Right renal pelvis (tissue), 4 donors: ENCODE data around the gene ISLR2. TPM values are rescaled to one million over a fixed set of nuclear protein-coding genes. Genes with fewer than 3 reads are reported as not detected.
A peak's percentile ranks its signal among the peaks of the same experiment; 100 is the strongest.
"Not testable (repeated sequence)": the region's sequence is repeated elsewhere in the genome, so short reads cannot be mapped to it uniquely, and the experiment has no call there.

Experiments used
- DNase-seq, 4 donors: peaks; one replicate each; pipeline ENCODE4 v3.0.0-alpha.2; 2013; ENCODE audit warnings: low read depth in 4 of 4, low spot score in 3 of 4, missing footprints in 1 of 4
- polyA plus RNA-seq, 4 donors: library from polyadenylated mRNA; unstranded; fragments of 120-200 nt; gene quantifications; one replicate each; pipeline ENCODE4 v1.2.1, GENCODE V29; 2013; ENCODE audit not compliant: insufficient read length in 4 of 4

ISLR2 gene, protein sequence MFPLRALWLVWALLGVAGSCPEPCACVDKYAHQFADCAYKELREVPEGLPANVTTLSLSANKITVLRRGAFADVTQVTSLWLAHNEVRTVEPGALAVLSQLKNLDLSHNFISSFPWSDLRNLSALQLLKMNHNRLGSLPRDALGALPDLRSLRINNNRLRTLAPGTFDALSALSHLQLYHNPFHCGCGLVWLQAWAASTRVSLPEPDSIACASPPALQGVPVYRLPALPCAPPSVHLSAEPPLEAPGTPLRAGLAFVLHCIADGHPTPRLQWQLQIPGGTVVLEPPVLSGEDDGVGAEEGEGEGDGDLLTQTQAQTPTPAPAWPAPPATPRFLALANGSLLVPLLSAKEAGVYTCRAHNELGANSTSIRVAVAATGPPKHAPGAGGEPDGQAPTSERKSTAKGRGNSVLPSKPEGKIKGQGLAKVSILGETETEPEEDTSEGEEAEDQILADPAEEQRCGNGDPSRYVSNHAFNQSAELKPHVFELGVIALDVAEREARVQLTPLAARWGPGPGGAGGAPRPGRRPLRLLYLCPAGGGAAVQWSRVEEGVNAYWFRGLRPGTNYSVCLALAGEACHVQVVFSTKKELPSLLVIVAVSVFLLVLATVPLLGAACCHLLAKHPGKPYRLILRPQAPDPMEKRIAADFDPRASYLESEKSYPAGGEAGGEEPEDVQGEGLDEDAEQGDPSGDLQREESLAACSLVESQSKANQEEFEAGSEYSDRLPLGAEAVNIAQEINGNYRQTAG
- polyA plus RNA-seq: 1 to 10 TPM in 1 of 4 donors, under 1 TPM in 3; 0.57 to 1.5 (median 0.72) TPM

DNA sequence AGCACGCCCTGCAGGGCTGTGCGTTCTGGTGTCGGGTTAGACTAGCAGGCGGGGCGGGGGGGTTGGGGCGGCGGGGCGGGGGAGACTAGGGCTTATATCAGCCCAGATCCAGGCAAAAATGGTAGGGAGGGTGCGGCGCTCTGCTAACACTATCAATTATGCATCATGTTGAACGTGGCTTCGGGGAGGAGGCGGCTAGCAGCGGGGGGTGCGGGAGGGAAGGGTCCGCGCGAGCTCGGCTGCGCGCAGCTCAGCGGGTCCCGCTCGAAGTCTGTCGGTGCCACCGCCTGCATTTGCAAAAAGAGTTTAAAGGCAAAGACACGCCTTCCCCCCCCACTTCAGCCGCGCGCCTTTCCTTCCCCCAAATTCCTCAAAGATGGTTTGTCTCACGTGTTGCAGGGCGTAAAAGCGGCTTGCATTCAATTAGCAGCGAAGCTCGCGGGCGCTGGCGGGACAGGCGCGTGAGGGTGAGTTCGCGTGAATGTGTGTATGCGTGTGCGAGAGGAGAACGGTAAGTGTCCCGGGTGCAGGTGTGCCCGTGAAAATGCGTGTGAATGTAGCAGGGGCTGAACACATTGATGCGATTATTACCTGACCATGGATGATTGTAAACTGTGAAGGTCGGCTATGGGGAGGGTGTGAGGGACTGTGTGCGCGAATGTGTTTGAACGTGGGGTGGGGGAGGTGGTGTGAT is at the start of gene ISLR2:
ISLR2 (plus strand) TSS at position 432 of the 694 bp plus-strand sequence. CDS start 2,169 bp downstream, outside the sequence.
- DNase-seq: no peak

DNA sequence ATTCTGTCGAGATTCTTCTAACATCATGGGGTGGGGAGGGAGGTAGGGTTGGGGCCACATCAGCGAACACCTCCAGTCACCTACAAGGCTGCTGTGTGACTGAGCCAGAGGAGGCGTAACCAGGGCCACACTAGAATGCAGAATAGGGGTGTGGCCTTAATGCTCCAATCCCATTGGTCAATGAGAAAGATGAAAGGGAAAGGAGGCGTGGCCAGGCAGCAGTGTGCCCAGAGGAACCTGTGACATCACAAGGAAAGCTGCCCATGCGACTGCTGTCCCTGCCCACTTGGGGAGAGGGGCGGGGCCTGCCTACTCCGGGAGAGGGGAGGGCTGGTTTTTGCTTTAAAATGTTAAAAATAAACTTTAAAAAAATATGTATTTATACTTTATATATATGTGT is 47.9 kb upstream of the ISLR2 start, which contains the start of gene GOLGA6A:
GOLGA6A (minus strand) TSS at position 101 of the 400 bp plus-strand sequence; CDS start at position 60, 41 bp downstream.
- not testable (repeated sequence) for DNase-seq

DNA sequence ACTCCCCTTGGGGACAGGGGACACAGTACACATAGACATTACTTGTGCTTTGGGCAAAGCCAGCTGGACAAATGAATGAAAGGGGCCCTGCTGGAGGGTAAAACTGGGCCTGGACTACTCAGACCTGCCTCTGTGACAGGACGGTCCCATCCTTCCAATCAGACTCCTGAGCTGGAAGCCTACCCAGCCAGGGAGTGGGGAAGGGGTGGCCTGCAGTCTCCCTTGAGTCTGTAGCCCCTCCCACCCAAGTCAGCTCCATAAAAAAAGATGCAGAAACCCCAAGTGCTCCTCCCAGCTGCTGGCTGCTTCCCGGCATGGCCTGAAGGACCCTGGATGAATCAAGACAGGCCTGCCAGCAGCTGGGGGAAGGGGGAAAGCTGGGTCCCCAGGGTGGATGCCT is 35.8 kb upstream of the ISLR2 start:
- not testable (repeated sequence) for DNase-seq

DNA sequence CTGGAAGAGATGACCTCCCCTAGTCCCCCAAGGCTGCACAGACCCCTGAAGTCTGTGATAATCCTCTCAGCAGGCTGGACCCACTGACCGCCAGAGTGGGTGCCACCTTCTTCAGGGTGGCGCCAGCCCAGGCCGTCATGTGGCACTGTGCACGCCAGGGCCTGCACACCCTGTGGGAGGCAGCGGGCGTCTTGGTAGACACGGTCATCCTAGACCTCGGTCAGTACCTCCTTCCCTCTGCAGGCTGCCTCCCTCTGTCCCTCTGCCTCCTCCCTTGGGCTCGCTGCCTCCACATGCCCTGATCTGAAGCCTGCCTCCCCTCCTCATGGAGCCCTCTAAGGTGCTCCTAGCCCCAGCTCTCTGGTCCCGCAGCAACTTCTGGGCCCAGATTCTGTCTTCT is 34.8 kb upstream of the ISLR2 start:
- DNase-seq: not testable (repeated sequence)

DNA sequence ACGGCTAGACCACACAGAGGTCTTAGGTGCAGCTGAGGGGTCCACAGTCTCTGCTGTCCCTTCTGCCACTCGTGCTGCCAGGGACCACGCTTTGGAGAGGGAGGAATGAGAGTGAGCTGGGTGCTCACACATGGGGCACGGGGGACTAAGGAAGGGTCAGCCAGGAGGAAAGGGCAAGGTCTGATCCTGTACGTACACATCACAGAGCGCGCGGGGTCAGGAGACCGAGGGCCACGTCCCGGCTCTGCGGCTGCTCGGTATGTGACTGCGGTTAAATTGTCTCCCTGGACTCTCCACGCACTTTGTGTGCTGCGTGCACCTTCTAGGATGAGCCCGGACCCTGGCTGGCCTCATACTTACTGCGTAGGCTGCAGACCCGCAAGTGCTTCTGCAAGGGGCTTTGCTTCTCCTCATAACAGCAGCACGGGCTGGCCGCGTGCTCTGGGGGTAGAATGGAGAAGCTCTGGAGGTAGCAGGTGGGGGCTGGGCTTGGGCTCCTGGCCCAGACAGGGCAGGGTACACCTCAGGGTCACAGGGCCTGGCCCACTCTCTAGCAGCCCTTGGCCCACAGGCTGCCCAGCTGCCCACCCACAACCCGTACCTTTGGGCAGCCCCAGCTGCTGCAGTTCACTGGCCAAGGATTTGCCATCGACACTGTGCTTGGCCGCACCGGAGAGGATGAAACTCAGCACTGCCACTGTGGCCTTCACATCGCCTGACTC is 33.5 kb upstream of the ISLR2 start:
- not testable (repeated sequence) for DNase-seq

DNA sequence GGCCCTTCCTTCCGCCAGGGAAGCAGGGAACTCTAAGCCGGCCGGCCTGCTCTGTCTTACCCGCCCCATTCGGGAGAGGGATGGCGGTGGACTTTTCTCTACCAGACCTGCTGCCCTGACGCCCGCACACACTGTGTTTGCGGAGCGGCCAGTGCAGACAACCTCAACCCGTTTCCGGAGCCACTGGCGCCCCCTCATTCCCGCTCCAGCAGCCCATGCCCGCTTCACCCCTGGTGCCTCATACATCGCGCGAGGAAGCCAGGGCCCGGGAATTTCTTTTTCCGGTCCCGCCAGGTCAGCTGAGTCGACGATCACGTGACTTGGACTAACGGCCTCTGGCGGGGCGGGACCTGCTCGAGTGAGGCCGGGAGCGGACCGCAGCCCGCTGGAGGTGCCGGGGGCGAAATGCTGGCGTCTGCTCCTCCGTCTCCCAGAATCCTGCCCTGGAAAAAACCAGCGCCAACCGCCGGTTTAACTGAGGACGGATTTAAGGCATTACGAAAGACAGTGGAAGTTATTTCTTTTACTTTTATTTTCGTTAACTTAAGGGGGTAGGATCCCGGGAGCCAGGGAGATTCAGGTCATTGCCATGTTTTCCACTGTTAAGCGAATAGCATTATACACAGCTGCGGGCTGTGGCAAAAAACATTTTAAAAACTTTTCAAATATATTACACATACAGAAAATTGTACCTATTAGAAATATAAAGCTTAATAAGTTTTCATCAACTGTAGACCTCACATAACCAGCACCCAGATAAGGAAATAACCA is 30.2 kb upstream of the ISLR2 start:
- peak; percentile 70 to 81 (median 74) for DNase-seq

DNA sequence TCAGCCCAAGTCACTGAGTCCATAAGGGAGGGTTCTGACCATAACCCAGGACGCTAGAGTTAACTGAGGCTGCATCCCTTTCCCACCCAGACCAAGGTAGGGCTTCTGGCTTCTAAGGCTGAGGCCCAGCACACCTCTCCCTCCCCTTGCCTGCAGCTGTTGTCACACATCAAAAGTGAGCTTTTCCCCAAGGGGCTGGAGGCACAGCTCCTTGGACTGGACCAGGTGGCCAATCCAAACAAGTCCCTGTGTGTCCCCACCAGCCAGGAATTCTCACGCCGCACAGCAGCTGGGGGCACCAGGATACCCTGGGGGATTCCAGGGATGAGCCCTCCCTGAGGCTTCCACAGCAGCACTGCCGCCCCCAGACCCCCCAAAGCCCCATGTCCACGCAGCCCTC is 22.3 kb upstream of the ISLR2 start:
- no peak for DNase-seq

DNA sequence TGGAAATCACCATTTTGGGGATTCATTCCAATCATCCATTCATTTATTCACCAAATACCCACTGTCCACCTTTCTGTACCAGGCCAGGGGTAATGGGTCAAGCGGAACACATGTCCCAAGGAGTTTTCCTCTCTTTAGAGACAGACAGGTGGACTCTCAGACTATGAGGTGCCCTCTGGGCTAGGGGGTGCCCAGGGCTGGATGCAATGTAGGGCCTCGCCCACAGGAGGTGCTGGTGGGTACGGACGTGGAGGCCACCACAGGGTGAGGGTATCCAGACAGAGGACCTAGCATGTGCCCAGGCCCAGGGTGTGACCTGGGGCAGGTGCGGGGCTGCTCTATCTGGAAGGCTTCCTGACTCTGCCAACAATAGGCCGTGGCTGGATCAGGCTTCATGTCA is 21.8 kb upstream of the ISLR2 start:
- DNase-seq: not testable (repeated sequence)

DNA sequence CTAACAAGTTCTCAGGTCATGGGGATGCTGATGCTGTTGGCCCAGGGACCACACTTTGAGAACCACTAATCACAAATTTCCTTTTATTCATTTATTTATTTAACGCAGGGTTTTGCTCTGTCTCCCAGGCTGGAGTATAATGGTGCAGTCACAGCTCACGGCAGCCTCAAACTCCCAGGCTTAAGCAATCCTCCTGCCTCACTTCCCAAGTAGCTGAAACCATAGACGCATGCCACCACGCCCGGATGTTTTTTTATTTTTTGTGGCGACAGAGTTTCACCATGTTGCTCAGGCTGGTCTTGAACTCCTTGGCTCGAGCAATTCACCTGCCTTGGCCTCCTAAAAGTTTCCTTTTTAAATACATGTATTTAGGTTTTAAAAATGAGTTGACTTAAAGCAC is 20.7 kb upstream of the ISLR2 start:
- no peak for DNase-seq

DNA sequence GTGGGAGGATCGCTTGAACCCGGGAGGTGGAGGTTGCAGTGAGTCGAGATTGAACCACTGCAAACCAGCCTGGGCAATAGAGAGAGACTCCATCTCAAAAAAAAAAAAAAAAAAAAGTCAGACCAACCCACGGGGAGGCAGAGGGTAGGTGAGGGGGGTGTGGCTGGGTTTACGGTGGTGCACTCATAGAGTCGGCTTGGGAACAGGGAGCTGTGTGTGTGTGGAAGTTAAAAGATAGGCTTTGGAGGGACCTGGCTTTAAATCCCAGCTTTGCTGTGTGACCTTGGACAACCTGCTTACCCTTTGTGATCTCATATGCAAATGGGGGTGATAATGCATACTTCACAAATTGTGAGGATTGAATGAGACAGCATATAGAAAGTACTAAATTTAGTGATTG is 10.0 kb upstream of the ISLR2 start:
- no peak for DNase-seq

DNA sequence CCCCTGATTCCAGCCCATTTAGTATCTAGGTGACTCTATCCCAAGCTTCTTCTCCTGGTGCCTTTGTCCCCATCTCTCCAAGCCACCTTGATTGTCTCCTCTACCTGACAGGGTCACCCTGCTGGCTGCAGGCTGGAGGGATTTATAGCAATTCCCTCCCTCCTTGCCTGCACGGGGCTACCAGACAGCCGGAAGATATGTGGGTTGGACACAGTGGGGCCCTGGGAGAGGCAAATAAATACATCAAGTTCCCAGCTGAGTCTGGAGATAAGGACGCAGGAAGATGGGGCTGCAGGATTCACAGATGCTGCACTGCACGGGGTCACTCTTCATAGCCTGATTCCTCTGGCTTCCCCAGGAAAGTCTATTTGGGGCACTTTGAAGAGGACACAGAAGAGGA is 9.3 kb upstream of the ISLR2 start:
- DNase-seq: no peak

DNA sequence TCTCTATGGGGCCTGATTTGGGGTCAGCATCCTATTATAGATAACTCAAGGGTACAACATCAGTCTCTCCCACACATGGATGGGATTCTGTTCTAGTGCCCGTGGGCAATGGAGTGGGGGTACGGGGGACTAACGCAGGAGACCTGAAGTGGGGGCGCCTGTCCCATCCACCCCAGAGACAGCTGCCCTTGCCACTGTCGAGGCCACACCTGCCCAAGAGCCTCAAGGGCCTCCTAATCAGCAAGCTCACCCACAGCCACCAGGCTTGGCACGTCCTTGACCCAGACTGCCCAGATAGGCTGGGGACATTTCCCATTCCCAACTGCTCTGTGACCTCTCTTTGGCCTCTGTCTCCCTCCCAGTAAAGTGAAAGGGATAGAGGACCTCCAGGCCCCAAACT is 8.5 kb upstream of the ISLR2 start:
- no peak for DNase-seq

DNA sequence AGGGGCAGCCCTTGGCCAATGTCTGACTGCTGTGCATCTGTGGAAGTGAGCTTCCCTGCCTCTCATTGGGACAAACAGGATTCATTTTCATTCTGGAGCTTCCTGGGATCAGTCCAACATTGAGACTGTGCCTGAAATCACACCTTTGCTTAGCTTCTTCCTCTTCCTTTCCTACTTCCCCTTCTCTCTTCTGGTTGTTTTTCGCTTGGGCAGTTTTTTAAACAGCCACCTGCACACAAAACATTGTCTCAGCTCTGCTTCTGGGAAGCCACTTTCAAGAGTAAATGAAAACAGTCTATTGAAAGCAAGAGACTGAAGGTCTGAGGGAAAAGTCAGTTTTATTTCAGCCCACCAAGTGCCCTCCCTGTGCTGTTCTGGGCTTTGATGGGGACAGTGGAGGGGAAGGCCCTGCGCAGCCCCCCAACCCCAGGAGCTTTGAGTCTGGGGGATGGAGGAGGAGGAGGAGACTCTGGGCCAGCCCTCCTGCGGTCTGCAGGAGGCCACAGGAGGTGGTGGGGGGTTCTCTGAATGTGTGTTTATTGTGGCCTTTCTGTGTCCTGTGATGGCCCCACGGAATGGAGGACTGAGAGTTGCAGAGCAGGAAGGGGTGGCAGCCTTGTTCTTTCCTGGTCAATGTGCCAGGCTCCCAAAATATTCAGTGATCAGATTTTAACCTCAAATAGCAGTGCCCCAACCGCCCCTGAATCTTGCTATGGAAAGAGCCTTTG is 7.8 kb upstream of the ISLR2 start:
- no peak for DNase-seq

DNA sequence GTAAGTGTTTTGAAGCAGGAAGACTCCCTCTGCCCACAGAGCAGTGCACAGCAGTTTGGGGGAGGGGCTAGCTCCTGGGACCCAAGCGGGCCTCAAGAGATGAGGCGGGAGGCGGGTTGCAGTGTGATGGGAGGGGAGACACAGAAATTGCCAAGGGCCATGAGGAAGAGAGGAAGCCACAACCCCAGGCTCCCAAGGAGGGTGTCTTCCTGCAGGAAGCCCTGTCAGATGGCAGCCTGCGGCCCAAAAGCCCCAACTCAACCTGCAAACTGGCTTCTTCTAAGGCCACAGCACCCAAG is 7.3 kb upstream of the ISLR2 start:
- no peak for DNase-seq

DNA sequence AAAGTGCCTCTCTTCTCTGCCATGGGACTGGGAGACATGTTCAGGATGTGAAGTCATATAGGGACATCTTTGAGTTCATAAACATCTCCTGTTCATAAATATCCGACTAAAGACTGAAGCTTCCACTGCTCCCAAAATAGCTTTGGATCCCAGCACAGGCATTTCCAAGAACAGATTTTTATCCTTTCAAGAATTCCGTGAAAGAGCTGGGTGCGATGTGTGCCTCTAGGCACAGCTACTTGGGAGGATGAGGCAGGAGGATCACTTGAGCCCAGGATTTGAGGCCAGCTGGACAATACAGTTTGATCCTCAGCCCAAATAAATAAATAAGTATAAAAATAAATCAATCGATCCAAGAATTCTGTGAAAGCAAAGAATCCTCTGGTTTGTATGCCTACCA is 6.7 kb upstream of the ISLR2 start:
- no peak for DNase-seq

DNA sequence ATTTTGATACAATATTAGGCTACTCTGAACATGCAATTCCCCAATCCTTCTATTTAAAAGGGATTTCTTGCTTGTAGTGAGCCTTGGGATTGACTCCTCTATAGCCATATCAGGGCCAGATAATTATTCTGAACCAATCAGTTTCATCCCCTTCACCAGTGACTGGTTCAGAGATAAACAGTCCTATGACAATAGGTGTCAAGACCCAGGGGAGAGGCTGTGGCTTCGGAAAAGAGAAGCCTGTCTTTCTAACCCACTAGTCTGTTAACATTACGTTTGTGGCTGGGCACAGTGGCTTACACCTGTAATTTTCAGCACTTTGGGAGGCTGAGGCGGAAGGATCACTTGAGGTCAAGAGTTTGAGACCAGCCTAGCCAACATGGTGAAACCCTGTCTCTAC is 6.2 kb upstream of the ISLR2 start:
- DNase-seq: no peak

DNA sequence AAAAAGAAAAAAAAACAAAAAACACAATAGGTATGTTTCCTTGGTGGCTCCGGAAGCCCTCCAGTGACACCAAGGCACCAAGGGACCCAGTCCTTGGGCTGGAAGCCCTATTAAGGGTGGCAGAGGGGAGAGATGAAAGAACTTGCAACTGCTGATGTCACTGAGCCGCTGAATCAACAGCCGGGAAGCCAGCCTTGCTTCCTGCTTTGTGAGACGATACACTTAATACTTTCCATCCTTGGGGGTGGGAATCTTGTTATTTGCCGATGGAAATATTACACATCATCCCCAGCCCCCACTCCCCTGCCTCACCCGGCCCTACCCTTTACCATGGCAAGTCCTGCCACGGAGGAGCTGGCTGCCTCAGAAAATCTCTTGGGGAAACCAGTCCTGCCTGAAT is 5.6 kb upstream of the ISLR2 start:
- no peak for DNase-seq

DNA sequence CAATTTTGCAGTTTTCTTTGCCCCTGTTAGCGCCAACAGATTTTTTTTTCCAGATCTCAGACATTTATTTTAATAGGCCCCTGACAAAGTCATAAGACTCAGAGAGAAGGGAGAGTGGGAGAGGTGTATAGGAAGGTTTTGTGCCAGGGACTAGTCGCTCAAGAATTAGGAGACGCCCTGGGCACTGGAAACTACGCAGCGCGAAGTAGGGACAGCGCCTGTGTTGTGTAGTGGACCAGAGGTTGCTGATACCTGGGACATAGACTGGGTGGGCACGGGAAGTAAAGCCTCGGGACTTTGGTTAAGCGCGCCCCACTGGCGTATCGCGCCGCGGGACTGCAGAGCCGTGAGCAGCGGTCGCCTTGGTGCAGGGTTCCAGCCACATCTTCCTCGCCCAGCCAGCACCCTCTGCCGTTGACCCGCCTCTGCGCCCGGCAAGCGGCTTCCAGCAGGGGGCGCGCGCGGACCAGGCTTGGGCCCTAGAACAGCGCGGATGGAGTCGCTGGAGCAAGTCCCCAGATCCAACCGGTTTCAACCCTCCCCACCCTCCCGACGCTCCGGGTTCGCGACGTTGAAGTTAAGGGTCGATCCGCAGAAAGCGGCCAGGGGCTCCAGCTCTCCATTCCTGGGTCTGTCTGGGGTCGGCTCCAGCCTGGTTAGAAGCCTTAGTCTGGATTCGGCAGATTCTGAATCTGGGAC is 3.0 kb upstream of the ISLR2 start:
- peak; percentile 75 to 85 (median 79) for DNase-seq
